ENCODE data around the gene TEX261. TPM values are rescaled to one million over a fixed set of nuclear protein-coding genes. Genes with fewer than 3 reads are reported as not detected.

The TEX261 gene
- total RNA-seq, 1 donor from 2014 or later = 11.0 TPM

DNA sequence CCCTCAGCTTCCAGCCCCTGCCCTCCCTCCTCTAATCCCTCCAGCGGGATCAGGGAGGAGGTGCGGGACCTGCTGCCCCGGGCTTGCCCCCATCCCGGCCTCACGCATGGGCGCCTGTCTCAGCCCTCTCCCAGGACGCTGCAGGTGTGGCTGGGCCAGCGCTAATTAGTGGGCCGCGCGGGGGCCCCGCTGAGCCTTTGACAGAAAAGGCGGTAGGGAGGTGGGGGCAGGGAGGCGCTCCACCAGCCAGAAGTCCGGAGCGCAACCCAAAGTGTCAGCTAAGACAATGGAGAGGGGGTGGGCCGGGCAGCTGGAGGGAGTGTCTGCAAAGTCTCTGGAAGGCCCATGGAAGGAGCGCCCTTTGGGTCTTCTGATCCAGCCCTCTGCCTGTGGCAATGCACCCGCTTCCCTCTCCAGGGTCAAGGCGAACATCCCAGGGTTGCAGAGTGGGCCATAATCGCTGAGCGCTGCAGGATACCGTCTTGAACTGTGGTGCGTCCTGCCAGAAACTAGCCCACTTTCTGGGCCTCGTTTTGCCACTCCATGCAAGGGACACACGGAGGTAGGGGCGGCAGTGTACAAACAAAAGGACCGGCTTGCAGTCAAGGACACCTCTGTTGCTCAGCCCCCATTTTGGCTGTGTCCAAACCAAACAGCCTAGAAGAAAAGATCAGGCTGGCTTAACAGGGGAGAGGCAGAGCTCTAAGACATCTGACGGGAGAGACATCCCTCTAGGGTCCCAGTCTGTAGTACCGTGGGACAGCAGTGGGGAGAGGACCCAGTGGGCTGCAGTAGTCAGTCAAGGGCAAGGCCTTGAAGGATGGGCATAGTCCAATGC is 55.5 kb downstream of the TEX261 start:
- H3K4me1 ChIP-seq (ENCODE audit: control insufficient read depth in 3 of 3, insufficient read depth in 3 of 3, low read length in 3 of 3) = no peaks in the 10 kb centered on the region
- H3K27me3 ChIP-seq (ENCODE audit: control insufficient read depth in 3 of 3, insufficient read depth in 3 of 3, low read length in 3 of 3) = peaks cover 0 to 16% (median 5%) of the 10 kb centered on the region in 3 donors

GRCh38 chr2:70938586-70938950 is 56.1 kb downstream of the TEX261 start:
- Histone ChIP-seq H3K4me1 (ENCODE audit: control insufficient read depth in 3 of 3, insufficient read depth in 3 of 3, low read length in 3 of 3) (no peaks in the 10 kb centered on the region), H3K4me3 (ENCODE audit: low read length in 3 of 3) (no peak overlapping the region), H3K27me3 (ENCODE audit: control insufficient read depth in 3 of 3, insufficient read depth in 3 of 3, low read length in 3 of 3) (peaks cover 0 to 16% (median 5%) of the 10 kb centered on the region in 3 donors), H3K9ac (ENCODE audit: low read depth in 1 of 3, low read length in 3 of 3) (no peak overlapping the region), H3K9me3 (ENCODE audit: control insufficient read depth in 3 of 3, low read length in 3 of 3) (no peaks in the 10 kb centered on the region), H3K27ac (ENCODE audit: low read depth, low read length) (no peak overlapping the region), H3K36me3 (ENCODE audit: control insufficient read depth in 3 of 3, insufficient read depth in 3 of 3, low read length in 3 of 3) (no peaks in the 10 kb centered on the region)

More for the DNA sequence above, 55.5 kb downstream of the TEX261 start:
- Histone ChIP-seq H3K36me3 (ENCODE audit: control insufficient read depth in 3 of 3, insufficient read depth in 3 of 3, low read length in 3 of 3) (no peaks in the 10 kb centered on the region), H3K4me3 (ENCODE audit: low read length in 3 of 3) (no peak overlapping the region), H3K9ac (ENCODE audit: low read depth in 1 of 3, low read length in 3 of 3) (no peak overlapping the region), H3K27ac (ENCODE audit: low read depth, low read length) (no peak overlapping the region), H3K9me3 (ENCODE audit: control insufficient read depth in 3 of 3, low read length in 3 of 3) (no peaks in the 10 kb centered on the region)

GRCh38 chr2:70937866-70938585 is 56.6 kb downstream of the TEX261 start:
- H3K27me3 ChIP-seq (ENCODE audit: control insufficient read depth in 3 of 3, insufficient read depth in 3 of 3, low read length in 3 of 3) = peaks cover 0 to 17% (median 5%) of the 10 kb centered on the region in 3 donors
- no peak overlapping the region for H3K27ac ChIP-seq (ENCODE audit: low read depth, low read length)
- no peak overlapping the region for H3K4me3 ChIP-seq (ENCODE audit: low read length in 3 of 3)
- no peak overlapping the region for H3K9ac ChIP-seq (ENCODE audit: low read depth in 1 of 3, low read length in 3 of 3)
- no peaks in the 10 kb centered on the region for H3K4me1 ChIP-seq (ENCODE audit: control insufficient read depth in 3 of 3, insufficient read depth in 3 of 3, low read length in 3 of 3)
- no peaks in the 10 kb centered on the region for H3K9me3 ChIP-seq (ENCODE audit: control insufficient read depth in 3 of 3, low read length in 3 of 3)
- no peaks in the 10 kb centered on the region for H3K36me3 ChIP-seq (ENCODE audit: control insufficient read depth in 3 of 3, insufficient read depth in 3 of 3, low read length in 3 of 3)

DNA sequence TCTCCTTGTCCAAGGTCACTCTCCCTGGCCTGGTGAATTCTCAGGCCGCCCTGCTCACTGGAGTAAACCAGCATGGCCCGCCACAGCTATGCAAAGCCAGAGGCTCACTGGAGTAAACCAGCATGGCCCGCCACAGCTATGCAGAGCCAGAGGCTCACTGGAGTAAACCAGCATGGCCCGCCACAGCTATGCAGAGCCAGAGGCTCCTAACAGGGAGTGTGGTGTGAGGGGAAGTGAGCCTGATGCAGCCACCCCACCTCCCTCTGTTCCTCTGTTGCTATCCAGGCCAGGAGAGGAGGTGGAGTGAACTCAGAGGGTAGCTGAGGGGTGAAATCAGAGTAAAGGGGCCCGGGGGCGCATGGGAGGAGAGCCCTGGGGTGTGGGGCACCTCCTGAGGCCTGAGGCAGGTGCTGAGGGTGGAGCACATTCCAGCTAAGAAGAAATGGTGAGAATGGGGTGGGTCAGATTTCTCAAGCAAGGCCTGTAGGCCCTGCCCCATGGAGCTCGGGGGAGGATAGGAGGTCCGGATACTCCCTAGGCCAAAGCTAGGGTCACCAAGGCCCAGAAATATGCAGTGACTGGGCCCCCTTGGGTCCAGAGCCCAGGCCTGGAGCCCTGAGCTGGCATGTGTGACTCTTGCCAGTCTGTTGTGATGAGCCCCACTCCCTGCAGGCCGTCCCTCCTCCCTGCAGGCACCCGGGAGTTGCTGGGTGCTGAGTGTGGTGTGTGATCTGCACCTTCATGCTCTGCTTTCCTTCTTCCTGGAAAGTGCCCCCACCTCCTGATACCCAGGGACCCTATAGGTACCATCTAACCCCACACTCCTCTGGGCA is 57.5 kb downstream of the TEX261 start:
- H3K27me3 ChIP-seq (ENCODE audit: control insufficient read depth in 3 of 3, insufficient read depth in 3 of 3, low read length in 3 of 3) = peaks cover 0 to 20% (median 5%) of the 10 kb centered on the region in 3 donors
- H3K36me3 ChIP-seq (ENCODE audit: control insufficient read depth in 3 of 3, insufficient read depth in 3 of 3, low read length in 3 of 3) = no peaks in the 10 kb centered on the region
- no peak overlapping the region for H3K27ac ChIP-seq (ENCODE audit: low read depth, low read length)
- H3K9ac ChIP-seq (ENCODE audit: low read depth in 1 of 3, low read length in 3 of 3) = no peak overlapping the region
- no peaks in the 10 kb centered on the region for H3K4me1 ChIP-seq (ENCODE audit: control insufficient read depth in 3 of 3, insufficient read depth in 3 of 3, low read length in 3 of 3)
- no peaks in the 10 kb centered on the region for H3K9me3 ChIP-seq (ENCODE audit: control insufficient read depth in 3 of 3, low read length in 3 of 3)
- no peak overlapping the region for H3K4me3 ChIP-seq (ENCODE audit: low read length in 3 of 3)

DNA sequence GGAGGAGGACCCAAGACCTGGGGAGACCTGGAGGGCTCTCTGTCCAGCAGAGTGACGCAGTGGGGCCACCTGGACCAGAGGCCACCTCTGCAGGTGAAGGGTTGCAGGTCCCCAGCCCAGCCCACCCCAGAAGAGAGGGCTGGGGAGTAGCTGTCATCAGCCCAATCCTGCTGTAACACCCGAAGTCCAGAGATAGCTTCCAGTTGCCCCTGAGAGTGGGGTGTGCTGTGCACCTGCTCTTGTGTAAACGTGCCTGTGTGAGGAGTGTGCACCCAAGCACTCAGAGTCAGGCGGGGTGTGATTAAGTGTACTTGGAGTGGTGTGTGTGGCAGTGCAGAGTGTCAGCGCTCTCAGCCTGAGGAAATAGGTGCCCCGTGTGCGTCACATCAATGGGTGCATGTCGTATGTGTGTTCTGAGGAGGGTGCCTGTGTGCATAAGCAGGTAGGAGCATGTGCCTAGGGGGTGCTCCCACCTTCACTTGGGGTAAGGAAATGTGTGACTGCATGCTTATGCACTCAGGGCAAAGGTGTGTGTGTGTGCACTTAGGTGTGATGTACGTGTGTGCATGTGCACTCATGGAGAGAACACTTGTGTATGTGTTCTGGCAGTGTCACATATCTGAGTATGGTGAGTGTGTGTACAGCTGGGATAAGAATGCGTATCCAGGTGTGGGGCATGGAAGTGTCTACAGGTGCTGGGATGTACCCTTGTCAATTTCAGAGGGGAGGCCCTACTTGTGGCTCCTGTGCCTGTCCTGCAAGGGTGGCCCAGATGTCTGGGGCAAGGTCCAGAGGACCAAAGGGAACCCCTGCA is 58.3 kb downstream of the TEX261 start:
- Histone ChIP-seq H3K9me3 (ENCODE audit: control insufficient read depth in 3 of 3, low read length in 3 of 3) (no peaks in the 10 kb centered on the region), H3K9ac (ENCODE audit: low read depth in 1 of 3, low read length in 3 of 3) (no peak overlapping the region), H3K27ac (ENCODE audit: low read depth, low read length) (no peak overlapping the region), H3K4me3 (ENCODE audit: low read length in 3 of 3) (no peak overlapping the region), H3K27me3 (ENCODE audit: control insufficient read depth in 3 of 3, insufficient read depth in 3 of 3, low read length in 3 of 3) (peaks cover 0 to 20% (median 5%) of the 10 kb centered on the region in 3 donors), H3K4me1 (ENCODE audit: control insufficient read depth in 3 of 3, insufficient read depth in 3 of 3, low read length in 3 of 3) (no peaks in the 10 kb centered on the region), H3K36me3 (ENCODE audit: control insufficient read depth in 3 of 3, insufficient read depth in 3 of 3, low read length in 3 of 3) (no peaks in the 10 kb centered on the region)

Small RNAs within 50 kb of the gene (small RNA-seq; reads per million reads assigned to genes)
- gene RN7SL160P = not detected

Other genes starting within 250 kb of the TEX261 start
- gene ADD2, start 226.7 kb downstream of the TEX261 start, total RNA-seq = 2.6 TPM
- not detected for gene FIGLA, start 204.2 kb downstream of the TEX261 start, total RNA-seq
- gene CLEC4F, start 174.3 kb downstream of the TEX261 start, total RNA-seq = not detected
- gene CD207, start 159.1 kb downstream of the TEX261 start, total RNA-seq = under 0.01 TPM
- 1.0 TPM for gene VAX2, start 94.3 kb downstream of the TEX261 start, total RNA-seq
- gene ATP6V1B1, start 59.0 kb downstream of the TEX261 start, total RNA-seq = 1.6 TPM
- 0.52 TPM for gene ANKRD53, start 16.2 kb downstream of the TEX261 start, total RNA-seq
- gene NAGK, start 73.8 kb upstream of the TEX261 start, total RNA-seq = 35.0 TPM
- 15.7 TPM for gene MCEE, start 135.4 kb upstream of the TEX261 start, total RNA-seq
- gene MPHOSPH10, start 135.8 kb upstream of the TEX261 start, total RNA-seq = 7.8 TPM
- gene PAIP2B, start 232.2 kb upstream of the TEX261 start, total RNA-seq = 5.7 TPM

Measured in skeletal muscle tissue (tissue), 5 donors.